MCF 10A (cell line): ENCODE data around the gene PDE7B. TPM values are rescaled to one million over a fixed set of nuclear protein-coding genes. Genes with fewer than 3 reads are reported as not detected.

Experiments used
- BruUV-seq: library from RNA; stranded (reverse); fragments of 400-500 nt; replicated peaks from 2 replicates; lab custom pipeline; 2021; lab: Mats Ljungman, UMichigan
- CTCF ChIA-PET: fragments of 300-600 bp; sonication (Branson Sonifier 250); formaldehyde crosslinking; extraction: SDS; loops from one replicate; lab custom pipeline; 2021; ENCODE audit warnings: antibody characterized with exemption, inconsistent platforms; lab: Yijun Ruan, JAX
- POLR2A ChIA-PET: fragments of 300-600, 350-650 bp; sonication (Branson Sonifier 250); formaldehyde crosslinking; extraction: SDS; loops from one replicate; lab custom pipeline; 2020; ENCODE audit warnings: antibody characterized with exemption, inconsistent platforms; lab: Yijun Ruan, JAX
- DNase-seq: peaks from one replicate; pipeline ENCODE4 v3.0.0-alpha.2; 2018; ENCODE audit not compliant: unreplicated experiment
- H3K27ac Mint-ChIP-seq: one replicate; pipeline ENCODE4 v1.8.0; 2022; ENCODE audit warnings: mild to moderate bottlenecking, low read depth, mixed read lengths; ENCODE audit not compliant: unreplicated experiment
- H3K27me3 Mint-ChIP-seq: one replicate; pipeline ENCODE4 v1.8.0; 2022; ENCODE audit warnings: mixed read lengths; ENCODE audit not compliant: insufficient read depth, unreplicated experiment
- H3K36me3 Mint-ChIP-seq: one replicate; pipeline ENCODE4 v1.8.0; 2022; ENCODE audit warnings: mild to moderate bottlenecking, moderate library complexity, mixed read lengths; ENCODE audit not compliant: insufficient read depth, unreplicated experiment
- H3K4me1 Mint-ChIP-seq: one replicate; pipeline ENCODE4 v1.8.0; 2022; ENCODE audit warnings: mixed read lengths; ENCODE audit not compliant: insufficient read depth, unreplicated experiment
- H3K4me3 Mint-ChIP-seq: one replicate; pipeline ENCODE4 v1.8.0; 2022; ENCODE audit warnings: mild to moderate bottlenecking, moderate library complexity, mixed read lengths; ENCODE audit not compliant: unreplicated experiment
- H3K9me3 Mint-ChIP-seq: one replicate; pipeline ENCODE4 v1.8.0; 2022; ENCODE audit warnings: mixed read lengths; ENCODE audit not compliant: unreplicated experiment
- CTCF ChIP-seq: fragments of 200-600 bp; IDR thresholded peaks from one replicate; pipeline ENCODE4 v1.8.0; 2022; ENCODE audit warnings: antibody characterized with exemption, mild to moderate bottlenecking; ENCODE audit not compliant: unreplicated experiment
- intact Hi-C: fragments of 100-400 bp; cut with micrococcal nuclease; formaldehyde crosslinking; loops from 2 replicates; pipeline ENCODE4 v1.14.1; 2022
- total RNA-seq: library from RNA; stranded (reverse); gene quantifications from 2 replicates; pipeline ENCODE4 v1.2.3, GENCODE V29; 2022

Gene PDE7B
- total RNA-seq, 1 experiment from 2014 or later, result 1.4 TPM

- no peaks in the 10 kb centered on the region for H3K4me1 Mint-ChIP-seq
- TF ChIP-seq CTCF, result no peak
- ChIA-PET CTCF (interaction anchor here (1.7 kb wide), 1 partner anchor 9 kb away, joined by 6 read pairs; no protein-coding TSS in a partner anchor), POLR2A (no interaction called here)
- no peak for DNase-seq
- H3K9me3 Mint-ChIP-seq, result no peaks in the 10 kb centered on the region
- no peak overlapping the region for H3K4me3 Mint-ChIP-seq
- H3K27ac Mint-ChIP-seq, result no peak overlapping the region
- H3K27me3 Mint-ChIP-seq, result no peaks in the 10 kb centered on the region
- no peaks in the 10 kb centered on the region for H3K36me3 Mint-ChIP-seq
- intact Hi-C loops, result loop anchor here (5.0 kb wide), 1 partner anchor 172 kb away; no protein-coding TSS in a partner anchor
- BruUV-seq, result no TSS peak
These were observed 178.6 kb downstream of the PDE7B start for GRCh38 chr6:136030131-136030530.

DNA sequence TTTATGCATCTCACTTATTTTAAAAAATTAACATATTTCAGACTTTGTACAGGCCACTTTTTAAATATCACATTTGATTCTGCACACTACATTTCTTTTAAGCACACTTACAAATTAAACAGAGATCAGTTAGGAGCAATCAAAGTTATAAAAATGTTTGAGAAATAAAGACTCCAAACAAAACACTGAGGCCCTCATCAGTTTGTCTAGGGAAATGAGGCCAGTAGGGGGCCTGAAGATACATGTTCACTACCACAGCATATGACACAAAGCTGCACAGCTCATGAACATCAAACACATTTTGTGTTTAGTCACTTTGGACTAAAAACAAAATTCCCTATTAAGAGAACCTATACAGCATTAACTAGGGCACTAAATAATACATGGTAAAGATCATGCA is 180.5 kb downstream of the PDE7B start:
- CTCF ChIA-PET, result interaction anchor here (0.7 to 1.6 kb wide), 3 partner anchors 41 to 195 kb away, joined by 3 to 4 read pairs (median 3); partner anchors contain the start of gene PDE7B
- Mint-ChIP-seq H3K9me3 (no peaks in the 10 kb centered on the region), H3K27ac (no peak overlapping the region), H3K36me3 (no peaks in the 10 kb centered on the region), H3K27me3 (no peaks in the 10 kb centered on the region), H3K4me3 (no peak overlapping the region), H3K4me1 (no peaks in the 10 kb centered on the region)
- intact Hi-C loops, result loop anchor here (1.0 to 5.0 kb wide), 2 partner anchors 170 to 194 kb away; no protein-coding TSS in a partner anchor
- peak; percentile 53 for DNase-seq
- POLR2A ChIA-PET, result no interaction called here
- peak; percentile 14 for TF ChIP-seq CTCF
- BruUV-seq, result no TSS peak

DNA sequence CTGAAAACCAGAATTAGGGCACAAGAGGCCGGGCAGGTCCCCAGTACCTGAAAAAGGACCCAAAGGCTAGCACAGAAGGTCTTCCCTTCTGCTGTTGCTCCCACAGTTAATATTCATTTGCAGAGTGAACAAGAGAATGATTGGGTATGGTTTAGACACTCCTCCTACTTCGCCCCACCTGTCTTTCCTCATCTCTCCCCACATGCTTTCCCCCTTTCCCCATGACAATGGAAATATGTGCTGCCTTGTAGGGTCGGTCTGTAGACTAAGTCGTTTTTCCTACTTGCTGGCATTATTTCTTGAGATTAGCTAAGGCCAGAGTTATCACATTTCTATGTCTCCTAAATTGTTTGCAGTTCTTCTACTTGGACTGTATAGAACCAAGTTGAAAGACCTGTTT is 181.9 kb downstream of the PDE7B start:
- Mint-ChIP-seq H3K27me3 (no peaks in the 10 kb centered on the region), H3K9me3 (no peaks in the 10 kb centered on the region), H3K36me3 (no peaks in the 10 kb centered on the region), H3K4me1 (no peaks in the 10 kb centered on the region), H3K27ac (no peak overlapping the region), H3K4me3 (no peak overlapping the region)
- ChIA-PET CTCF (interaction anchor here (0.8 to 1.6 kb wide), 2 partner anchors 9 to 193 kb away, joined by 3 to 4 read pairs; no protein-coding TSS in a partner anchor), POLR2A (no interaction called here)
- intact Hi-C loops, result loop anchor here (5.0 kb wide), 1 partner anchor 169 kb away; no protein-coding TSS in a partner anchor
- no peak for TF ChIP-seq CTCF
- DNase-seq, result no peak
- no TSS peak for BruUV-seq

- no peak for TF ChIP-seq CTCF
- BruUV-seq, result no TSS peak
- Mint-ChIP-seq H3K9me3 (no peaks in the 10 kb centered on the region), H3K27ac (no peak overlapping the region), H3K27me3 (no peaks in the 10 kb centered on the region), H3K36me3 (no peaks in the 10 kb centered on the region), H3K4me1 (no peaks in the 10 kb centered on the region), H3K4me3 (no peak overlapping the region)
- intact Hi-C loops, result loop anchor here (5.0 kb wide), 1 partner anchor 168 kb away; no protein-coding TSS in a partner anchor
- no peak for DNase-seq
- ChIA-PET CTCF (interaction anchor here (1.2 to 1.5 kb wide), 2 partner anchors 9 to 11 kb away, joined by 3 to 4 read pairs; no protein-coding TSS in a partner anchor), POLR2A (no interaction called here)
These were observed 182.9 kb downstream of the PDE7B start for GRCh38 chr6:136034422-136034821.
